Activated CD4-positive, alpha-beta T cell treated with anti-CD3 and anti-CD28 coated beads, Interleukin-2, amount 50 U/mL, for 48 hours (primary cell): Measurements from ENCODE around the gene LARP4B.

Experiments used
- DNase-seq, 2 experiments: peaks; one replicate each; pipeline ENCODE4 v3.0.0-alpha.2; 2020

Gene LARP4B

DNA sequence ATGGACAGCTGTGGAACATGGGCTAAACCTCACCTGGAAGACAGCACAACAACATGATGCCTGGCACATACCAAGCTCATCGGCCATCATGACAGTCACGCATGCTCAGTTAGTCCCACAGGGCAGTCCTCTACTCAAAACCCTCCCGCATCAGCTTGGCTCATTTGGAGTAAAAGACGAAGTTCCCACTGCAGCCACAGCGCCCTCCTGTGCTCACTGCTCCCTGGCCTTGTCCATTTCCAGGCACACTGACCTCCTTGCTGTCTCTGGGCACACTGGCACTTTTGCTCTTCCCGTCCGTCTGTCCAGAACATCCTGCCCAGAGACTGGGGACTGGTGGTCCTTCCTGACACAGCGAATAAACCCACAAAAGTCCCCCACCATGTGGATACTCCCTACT, 66.2 kb downstream of the LARP4B start:
- DNase-seq: no peak

DNA sequence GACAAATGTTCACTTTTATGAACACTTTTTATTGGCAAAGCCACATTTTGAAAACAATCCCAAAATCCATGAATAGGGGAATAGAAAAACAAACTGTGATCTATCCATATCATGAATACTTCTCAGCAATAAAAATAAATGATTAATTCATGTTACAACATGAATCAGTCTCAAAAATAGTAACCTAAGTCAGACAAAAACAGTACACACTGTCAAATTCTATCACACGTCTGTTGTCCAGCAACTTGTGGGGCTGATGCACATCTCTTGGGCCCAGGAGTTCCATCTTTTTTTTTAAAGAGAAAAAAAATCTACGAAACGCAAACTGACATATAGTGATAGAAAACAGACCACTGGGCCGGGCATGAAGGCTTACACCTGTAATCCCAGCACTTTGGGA, 71.0 kb downstream of the LARP4B start:
- no peak for DNase-seq

DNA sequence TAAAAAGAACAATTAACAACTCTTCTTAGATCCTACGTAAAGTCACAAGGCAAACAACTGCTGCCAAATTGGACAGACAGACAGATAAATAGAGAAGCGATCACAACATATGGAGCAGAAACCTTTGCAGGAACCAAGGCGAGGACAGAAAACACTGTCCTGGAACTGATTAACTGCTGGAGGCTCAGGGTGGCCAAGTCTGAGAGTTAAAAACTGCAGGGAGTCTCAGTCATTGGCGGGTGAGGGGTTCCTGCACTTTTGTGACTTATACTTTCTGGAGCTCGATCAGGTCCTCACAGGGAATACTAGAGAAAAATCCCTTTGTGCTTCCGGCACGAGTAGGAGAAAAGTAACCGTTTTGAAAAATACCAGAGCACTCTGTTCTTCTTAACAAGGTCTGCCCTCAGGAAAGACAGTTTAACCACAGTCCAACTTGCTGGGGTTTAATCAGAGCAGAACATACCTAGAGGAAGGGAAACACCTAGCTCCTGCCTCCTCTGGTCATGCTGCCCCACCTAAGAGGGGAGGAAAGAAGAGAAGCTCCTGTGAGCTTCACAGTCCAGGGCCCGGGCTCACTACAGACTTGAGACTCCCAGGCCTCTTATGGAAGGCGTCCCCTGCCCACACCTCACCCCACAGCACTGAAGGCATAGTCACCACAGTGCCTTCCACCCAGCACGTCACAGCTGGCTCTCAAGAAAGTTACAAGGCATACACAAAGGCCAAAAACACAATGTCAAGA, 74.9 kb downstream of the LARP4B start:
- DNase-seq: no peak

DNA sequence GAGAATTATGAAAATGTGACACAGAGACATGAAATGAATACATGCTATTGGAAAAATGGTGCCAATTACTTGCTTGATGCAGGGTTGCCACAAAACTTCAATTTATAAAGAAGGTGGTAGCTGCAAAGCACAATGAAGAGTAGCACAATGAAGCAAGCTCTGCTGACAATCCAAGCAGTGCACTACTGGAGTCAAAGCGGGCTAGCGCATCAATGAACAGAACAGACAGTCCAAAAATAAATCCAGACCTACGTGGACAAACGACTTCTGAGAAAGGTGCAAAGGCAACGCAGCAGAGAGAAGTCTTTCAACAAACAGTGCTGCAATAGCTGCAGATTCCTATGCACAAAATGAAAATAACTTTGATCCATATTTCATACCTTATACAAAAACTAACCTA, 75.8 kb downstream of the LARP4B start:
- no peak for DNase-seq

DNA sequence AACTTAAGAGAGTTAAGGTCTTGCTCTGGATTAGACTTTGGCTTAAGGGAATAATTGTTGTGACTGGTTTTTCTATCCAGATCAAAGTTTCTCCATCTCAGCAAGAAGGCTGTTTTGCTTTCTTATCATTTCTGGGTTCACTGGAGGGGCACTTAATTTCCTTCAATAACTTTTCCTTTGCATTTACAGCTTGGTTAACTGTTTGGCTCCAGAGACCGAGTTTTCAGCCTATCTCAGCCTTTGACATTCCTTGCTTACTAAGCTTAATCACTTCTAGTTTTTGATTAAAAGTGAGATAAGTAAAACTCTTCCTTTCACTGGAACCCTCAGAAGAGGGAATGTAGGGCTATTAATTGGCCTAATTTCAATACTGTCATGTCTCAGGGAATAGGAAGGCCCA, 76.4 kb downstream of the LARP4B start:
- DNase-seq: no peak

DNA sequence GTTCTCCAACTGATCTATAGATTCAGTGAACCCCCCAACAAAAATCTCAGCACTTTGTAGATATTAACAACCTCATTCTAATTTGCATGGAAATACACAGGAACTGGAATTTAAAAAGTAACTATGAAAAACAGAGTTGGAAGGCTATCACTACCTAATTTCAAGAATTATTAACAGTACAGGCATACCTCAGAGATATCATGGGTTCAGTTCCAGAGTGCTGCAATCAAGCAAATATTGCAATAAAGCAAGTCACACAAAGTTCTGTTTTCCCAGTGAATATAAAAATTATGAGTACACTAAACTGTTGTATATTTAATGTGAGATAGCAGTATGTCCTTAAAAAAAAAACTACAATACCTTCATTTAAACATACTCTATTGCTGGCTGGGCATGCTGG, 78.5 kb downstream of the LARP4B start:
- no peak for DNase-seq

DNA sequence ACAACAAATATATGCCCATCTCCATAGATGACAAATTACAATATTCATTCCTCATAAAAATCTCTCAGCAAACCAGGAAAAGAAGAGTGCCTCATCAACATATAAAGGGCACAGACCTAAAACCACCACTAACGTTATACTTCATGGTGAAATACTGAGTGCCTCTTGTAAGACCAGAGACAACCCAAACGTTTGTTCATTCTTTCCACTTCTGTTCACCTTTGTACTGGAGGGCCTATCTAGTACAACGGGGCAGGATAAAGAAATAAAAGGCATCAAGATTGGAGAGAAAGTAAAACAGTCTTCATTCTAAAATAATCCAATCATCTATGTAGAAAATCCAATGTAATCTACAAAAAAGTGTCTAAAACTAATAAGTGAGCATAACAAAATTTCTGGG, 79.1 kb downstream of the LARP4B start:
- DNase-seq: no peak

DNA sequence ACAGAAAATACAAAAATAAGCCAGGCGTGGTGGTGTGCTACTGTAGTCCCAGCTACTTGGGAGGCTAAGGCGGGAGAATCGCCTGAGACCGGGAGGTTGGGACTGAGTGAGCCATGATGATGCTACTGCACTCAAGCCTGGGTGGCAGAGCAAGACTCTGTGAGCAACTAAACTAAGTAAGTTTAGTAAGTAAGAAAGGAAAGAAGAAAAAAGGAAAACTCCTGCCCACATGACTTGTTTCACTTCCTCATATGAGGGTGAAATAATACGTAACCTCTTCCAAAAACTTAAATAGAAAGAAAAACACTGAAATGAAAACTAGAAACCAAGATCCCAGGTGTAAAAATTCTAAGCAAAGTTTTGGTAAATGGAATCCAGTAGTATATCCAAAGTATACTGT, 79.6 kb downstream of the LARP4B start:
- no peak for DNase-seq

DNA sequence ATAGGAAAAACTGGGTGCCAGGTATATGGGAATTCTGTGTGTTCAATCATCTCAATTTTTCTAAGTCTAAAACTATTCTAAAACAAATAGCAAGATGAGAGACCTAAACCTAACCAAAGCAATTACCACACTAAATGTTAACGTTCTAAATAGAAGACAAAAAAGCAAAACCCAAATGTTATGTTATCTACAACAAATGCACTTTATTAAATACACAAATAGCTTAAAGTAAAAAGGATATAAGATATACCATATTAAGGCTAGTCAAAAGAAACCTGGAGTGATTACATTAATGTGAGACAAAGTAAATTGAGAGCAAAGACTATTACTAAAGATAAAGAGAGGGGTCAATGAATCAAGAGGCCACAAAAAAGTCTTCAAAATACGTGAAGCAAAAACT, 81.4 kb downstream of the LARP4B start:
- DNase-seq: no peak

DNA sequence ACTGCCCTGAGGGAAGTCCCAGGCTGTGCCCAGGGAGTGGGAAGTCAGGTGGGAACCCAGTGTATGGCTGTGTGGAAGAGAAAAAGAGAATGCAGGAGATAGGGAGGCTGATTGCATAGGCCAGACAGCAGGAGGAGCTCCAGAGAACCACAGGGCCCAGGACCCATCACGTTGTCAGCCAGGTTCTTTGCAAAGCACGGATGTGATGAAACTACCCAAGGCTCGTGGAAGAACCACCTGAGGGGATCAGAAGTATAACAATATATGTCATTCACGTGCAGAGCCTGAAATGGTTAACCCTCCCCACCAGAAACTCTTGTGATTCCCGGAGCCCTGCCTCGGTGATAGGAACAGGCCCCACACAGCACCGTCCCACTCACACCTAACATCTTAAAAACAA, 83.6 kb downstream of the LARP4B start:
- no peak for DNase-seq

DNA sequence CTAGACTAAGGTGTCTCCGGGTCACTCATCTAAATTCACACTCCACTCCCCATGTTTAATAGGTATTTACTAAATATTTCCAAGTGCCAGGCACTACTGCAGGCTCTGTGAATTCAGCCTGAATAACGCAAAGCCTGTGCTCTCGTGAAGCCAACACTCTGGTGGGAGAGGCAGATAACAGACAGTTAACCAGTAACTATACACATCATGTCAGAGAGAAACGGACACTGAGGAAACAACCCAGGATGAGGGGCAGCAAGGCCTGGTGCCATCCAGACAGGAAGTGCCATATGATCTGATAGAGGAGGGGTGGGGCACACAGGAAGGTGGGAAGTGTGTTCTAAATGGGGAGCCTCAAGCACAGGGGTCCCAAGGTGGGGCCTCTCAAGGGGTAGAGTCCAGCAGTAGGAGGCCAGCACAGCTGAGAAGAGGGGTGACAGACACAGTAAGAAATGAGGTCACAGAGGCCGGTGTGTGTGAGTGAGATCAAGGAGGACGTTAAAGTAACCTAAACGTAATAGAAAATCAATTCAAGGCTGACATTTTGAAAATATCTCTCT, 85.3 kb downstream of the LARP4B start:
- no peak for DNase-seq

DNA sequence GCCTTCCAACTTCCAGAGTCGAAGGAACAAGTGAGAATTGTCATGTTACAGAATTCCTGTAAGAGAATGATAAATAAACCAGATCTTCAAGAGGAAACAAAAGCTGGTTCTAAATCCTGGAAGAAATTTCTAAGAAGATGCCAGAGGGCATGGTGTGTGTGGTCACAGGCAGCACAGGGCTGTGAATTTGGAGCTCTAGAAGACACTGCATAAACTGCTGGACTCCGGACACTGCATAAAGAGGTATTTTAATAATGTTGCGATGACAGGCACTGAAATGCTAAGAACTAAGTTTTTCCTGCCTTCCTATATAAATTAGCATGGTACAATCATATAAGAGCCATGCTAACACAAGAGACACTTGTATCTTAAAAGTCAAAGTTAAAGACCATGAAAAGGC, 86.0 kb downstream of the LARP4B start:
- DNase-seq: no peak

DNA sequence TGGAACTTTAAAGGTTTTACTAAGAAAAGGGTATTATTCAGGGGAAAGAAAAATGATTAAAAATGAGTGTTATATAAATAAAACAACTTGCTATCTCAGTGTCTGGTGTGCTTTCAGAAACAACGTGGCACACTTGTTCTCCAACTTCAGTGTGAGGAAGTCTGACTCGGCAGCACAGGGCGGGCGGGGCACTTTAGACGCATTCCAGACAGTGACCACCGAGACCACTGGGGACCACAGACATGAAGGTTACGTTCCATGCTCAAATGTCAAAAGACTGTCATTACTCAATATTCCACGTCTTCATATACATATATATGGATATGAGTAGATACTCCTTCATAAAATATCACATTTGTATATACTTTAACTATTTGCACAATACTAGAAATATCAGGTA, 87.0 kb downstream of the LARP4B start:
- no peak for DNase-seq

DNA sequence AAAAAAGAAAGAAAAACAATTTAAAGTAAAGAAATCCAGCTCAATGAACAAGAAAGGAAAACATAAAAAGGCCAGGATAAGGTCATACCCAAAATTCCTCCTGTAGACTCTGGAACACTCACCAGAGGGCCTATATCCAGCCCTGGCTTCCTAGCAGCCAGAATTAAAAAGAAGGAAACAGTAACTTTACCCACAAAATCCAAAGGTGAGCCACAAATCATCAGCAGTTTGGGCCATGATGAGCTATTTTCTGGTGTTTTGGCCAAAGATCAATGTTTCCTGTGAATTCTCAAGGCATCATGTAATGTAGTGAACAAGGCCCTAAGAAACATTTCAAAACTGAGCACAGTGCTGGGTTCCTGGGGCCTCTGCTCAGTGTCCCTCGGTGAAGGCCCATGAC, 87.8 kb downstream of the LARP4B start:
- DNase-seq: no peak

DNA sequence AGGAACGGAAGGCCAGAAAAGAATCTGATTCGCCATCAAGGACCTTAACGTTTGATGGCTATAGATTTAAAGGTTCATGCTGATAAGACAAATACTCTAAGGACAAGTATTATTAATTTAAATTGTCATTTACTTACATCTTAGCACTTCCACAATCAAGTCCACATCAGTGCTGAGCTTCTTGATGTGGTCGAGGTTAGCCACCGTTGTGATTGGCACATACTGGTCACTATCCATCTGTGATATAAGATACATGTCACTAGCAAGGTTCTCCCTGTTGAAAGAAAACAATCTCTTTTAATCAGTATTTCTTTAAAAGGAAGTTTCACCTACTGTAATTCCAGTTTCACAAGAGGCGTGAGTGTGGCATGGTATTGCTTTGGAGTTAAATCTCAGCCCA, 88.7 kb downstream of the LARP4B start:
- DNase-seq: no peak

DNA sequence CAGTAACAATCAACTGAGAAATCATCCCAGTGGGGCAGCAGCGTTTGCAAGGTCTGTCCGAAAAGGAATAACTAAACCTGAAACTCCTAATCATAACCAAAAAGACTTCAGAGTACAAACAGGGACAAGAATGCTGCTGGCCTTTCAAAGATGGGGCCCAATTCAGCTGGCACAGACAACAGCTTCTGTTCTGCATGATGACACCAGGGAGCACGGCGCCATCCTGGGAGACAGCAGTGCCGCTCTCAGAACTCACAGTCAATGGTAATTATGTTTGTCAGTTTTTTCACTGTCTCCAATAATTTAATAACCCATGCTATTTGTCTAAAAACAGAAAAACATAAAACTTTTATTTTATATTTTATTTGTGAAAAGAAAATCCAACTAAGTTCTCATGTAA, 90.0 kb downstream of the LARP4B start:
- no peak for DNase-seq

DNA sequence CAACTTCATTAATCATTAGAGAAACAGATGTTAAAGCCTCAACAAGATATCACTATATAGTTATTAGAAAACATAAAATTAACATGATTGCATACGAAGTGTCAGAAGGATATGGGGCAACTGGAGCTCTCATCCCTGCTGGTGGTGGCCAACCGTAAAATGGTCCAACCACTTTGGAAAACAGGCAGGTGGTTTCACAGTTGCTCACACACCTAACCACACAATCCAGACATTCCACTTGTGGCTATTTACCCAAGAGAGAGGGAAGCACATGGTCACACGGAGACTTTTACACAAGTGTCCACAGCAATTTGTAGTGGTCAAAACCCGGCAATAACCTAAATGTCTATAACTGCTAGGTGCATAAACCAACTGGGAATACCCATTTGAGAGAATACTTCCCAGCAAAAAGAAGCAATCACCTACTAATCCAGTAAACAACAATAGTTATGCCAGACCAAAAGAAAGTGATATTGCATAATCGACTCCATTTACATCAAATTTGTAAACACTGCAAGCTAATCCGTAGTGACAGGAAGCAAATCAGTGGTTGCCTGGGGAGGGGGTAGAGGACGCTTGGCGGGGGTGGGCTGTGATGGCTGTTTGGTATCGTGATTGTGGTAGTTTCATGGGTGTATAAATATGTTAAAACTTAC, 91.8 kb downstream of the LARP4B start:
- no peak for DNase-seq

DNA sequence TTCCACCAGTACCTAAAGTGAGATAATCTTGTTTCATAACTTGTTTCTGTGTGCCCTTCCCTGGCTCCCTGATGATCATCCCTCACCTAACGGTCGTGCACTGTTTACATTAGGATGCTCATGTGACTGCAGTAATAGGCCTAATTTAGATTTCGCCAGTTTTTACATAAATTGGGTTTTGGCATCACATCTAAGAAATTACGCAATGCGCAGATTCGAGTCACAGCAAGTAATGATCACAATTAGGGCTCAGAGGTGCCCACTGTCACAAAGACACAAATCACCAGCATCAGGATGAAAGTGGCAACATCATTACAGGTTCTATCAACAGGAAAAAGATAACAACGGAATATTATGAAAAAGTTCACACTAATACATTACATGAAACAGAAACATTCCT, 94.7 kb downstream of the LARP4B start:
- no peak for DNase-seq

DNA sequence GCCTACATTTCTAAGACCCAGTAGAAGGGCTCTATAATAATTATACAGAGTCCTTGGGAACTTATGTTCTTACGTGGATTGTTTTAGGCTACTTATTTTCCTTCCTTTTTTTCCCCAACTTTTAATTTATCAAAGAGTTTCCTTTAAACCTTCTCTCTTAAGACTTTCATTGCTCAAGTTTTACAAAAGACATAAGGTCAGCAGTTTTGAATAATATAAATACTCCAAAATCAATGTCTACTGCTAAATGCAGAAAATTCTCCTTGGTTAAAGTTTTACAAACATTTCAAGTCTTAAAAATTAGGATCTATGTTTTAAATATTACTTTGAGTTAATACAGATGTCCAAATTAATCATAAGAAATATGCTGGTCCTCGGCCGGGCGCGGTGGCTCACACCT, 97.0 kb downstream of the LARP4B start:
- no peak for DNase-seq

DNA sequence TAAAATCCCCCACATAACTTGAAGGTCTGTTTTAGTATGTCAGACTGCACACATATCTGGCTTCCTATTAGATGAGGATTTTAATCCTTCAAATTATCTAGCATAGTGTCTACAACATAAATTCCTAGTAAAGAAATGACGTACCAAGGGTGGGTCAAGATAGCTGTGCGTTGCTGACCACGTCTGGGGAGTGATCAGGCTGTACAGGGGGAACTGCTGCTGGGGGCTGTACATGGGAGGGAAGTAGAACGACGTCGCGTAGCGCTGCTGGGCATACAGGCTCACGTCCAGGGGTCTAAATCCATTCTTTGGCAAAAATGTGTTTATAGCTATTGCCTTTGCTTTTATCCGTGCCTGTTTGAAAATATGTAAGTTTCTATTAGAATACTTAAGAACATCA, 102.3 kb downstream of the LARP4B start:
- DNase-seq: no peak

DNA sequence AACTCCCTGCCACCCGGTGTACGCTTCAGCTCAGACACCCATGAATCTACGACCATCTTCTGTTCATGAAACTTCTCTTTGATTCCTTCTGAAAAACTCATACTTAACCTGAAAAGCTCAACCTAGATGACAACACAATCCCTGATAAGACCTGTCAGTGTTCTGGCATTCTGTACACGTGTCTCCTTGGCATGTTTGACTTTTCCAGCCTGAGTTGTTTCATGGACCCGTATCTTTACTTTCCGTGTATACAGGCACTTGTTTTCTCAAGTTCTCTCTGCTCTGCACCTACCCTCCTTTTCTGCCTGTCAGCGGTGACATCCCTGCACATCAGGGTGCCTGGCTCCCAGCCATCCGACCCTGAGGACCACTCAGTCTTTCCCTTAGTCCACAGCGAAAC, 103.3 kb downstream of the LARP4B start:
- DNase-seq: no peak

DNA sequence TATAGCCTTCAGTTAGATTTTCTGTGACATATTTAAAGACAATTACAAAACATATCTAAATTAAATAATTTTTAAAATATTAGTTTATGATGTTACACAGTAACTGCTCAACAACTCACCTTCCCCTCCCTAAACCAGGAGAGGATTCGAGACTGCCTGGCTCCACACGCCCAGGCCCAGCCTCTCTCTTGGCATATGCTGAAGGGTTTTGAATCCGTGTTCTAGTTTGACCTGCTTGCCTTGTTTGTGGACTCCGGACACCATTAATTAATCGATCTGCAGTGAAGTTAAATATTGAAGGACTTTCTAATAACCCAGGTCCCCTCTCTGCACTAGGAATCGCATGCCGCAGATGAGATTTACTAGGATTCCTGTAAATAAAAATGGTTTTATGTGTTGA, 106.6 kb downstream of the LARP4B start:
- no peak for DNase-seq

DNA sequence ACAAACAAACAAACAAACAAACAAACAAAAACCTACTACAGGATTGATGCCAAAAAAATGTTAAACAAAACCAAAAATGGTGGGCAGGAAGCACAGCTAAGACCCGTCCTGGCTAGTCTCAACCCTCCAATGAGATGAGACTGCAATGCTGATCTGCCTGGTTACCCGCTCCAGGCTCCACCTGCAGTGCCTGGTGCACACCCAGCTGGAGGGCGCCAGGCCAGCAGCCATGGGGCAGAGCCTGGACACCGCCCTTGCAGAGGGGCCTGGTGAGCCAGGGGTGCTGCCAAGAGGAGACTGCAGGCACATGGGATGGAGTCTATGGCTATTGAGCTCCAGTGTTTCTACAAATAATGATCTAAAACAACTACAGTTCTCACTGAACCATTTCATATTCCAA, 107.0 kb downstream of the LARP4B start:
- no peak for DNase-seq

DNA sequence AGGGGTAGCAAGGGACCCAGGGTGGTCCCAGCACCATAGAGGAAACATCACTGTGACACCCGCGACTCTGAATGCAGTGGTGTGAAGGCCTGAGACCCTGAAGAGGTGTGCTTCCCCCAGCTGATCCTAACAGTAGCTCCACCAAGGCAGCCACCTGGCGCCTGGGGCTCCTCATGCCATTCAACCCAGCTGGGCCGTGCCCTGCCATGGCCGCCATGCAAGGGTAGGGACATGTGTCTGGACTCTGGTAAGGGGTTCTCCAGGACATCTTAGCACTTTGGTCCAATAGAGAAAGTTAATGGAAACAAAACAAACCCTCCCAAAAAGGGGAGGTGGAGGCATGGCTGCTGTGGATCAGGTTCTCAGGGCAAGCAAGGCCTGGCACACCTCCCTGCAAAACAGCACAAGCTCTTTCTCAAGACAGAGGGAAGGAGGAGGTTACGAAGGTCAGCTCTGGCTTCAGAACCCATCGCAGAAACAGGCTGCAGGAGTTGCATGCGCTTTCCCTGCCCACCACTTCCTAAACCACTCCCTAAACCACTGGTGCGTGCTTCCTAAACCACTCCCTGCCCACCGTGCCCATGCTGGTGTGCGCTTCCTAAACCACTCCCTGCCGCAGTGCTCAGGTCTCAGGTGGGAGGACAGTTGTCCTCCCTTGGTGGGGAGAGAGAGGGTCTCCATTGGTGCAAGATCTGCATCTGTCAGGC, 108.7 kb downstream of the LARP4B start:
- no peak for DNase-seq
